GM10847 (cell line): ENCODE results near the gene DDX39A.

Experiments used
- POLR2A ChIP-seq: IDR thresholded peaks from 2 replicates; pipeline ENCODE4 v1.6.1; 2011; ENCODE audit not compliant: insufficient read length; ENCODE audit errors: extremely low read depth

The DDX39A gene

GRCh38 chr19:14439014-14439413 is 19.9 kb upstream of the DDX39A start:
- TF ChIP-seq POLR2A: no peak

GRCh38 chr19:14437578-14438140 is 18.5 kb upstream of the DDX39A start:
- no peak for TF ChIP-seq POLR2A

- TF ChIP-seq POLR2A: no peak
Measured at GRCh38 chr19:14435320-14436050, 16.3 kb upstream of the DDX39A start.

- no peak for TF ChIP-seq POLR2A
Measured at GRCh38 chr19:14434543-14435319, 15.6 kb upstream of the DDX39A start.

GRCh38 chr19:14433554-14434501 is 14.7 kb upstream of the DDX39A start:
- TF ChIP-seq POLR2A: no peak

GRCh38 chr19:14432791-14433553 is 13.8 kb upstream of the DDX39A start, which contains the start of gene PKN1:
PKN1 (plus strand) TSS chr19:14433306; CDS start chr19:14433522, 216 bp downstream.
- peak; percentile 60 for TF ChIP-seq POLR2A

- no peak for TF ChIP-seq POLR2A
Measured at GRCh38 chr19:14430712-14431111, 11.6 kb upstream of the DDX39A start.

- no peak for TF ChIP-seq POLR2A
Measured at GRCh38 chr19:14428882-14429416, 9.8 kb upstream of the DDX39A start.

GRCh38 chr19:14427461-14427860 is 8.3 kb upstream of the DDX39A start:
- no peak for TF ChIP-seq POLR2A

GRCh38 chr19:14425696-14426138 is 6.6 kb upstream of the DDX39A start:
- no peak for TF ChIP-seq POLR2A

- TF ChIP-seq POLR2A: no peak
Measured at GRCh38 chr19:14418856-14419105, 360 bp downstream of the DDX39A start.

GRCh38 chr19:14416817-14417231 is 2.3 kb downstream of the DDX39A start:
- no peak for TF ChIP-seq POLR2A

GRCh38 chr19:14414926-14415690 is 4.0 kb downstream of the DDX39A start:
- TF ChIP-seq POLR2A: no peak
